NOMO-1 treated with dmso at 0.1 percent for 144 hours (cell line): ENCODE measurements around the gene RIMS1.
"Not testable (repeated sequence)": the region's sequence is repeated elsewhere in the genome, so short reads cannot be mapped to it uniquely, and the experiment has no call there.

ENCODE experiments used
- DNase-seq: peaks from one replicate; lab custom pipeline; 2025; ENCODE audit not compliant: unreplicated experiment; lab: John Stamatoyannopoulos, UW

The RIMS1 gene

DNA sequence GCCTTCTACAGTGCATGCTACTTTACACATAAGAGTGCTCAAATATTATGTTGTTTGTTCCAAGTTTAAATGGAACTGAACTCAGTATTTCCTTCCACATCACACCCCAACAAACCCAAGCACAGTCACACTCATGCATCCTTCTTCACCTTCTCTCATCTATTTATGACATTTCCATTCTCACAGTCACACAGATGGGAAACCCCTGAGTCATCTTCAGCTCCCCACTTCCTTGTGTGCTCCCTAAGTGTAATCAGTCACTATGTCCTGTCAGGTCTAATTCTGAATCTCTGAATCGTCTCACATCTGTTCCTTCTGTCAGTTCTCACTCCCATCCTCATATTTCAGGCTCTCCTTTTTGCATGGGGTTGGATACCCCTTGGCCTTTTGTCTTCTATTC is 96.0 kb downstream of the RIMS1 start:
- no peak for DNase-seq

DNA sequence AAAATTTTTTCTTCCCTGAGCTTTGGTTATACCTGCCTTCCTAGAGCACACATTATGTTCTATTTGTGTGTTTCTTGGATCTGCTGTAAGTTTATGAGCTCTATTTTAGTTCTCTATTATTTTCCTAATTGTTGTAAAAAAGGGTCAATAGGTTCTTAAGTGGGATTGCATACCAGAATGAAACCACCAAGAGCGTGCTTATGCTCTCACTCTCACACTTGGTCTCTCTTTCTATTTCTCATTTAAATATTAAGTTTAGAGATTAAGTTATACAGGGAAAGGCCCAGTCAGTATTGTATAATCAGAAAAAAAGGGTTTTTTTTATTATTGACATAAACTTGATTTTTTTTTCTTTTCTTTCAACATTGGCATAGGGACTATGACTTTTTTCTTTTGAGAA is 96.8 kb downstream of the RIMS1 start:
- no peak for DNase-seq

DNA sequence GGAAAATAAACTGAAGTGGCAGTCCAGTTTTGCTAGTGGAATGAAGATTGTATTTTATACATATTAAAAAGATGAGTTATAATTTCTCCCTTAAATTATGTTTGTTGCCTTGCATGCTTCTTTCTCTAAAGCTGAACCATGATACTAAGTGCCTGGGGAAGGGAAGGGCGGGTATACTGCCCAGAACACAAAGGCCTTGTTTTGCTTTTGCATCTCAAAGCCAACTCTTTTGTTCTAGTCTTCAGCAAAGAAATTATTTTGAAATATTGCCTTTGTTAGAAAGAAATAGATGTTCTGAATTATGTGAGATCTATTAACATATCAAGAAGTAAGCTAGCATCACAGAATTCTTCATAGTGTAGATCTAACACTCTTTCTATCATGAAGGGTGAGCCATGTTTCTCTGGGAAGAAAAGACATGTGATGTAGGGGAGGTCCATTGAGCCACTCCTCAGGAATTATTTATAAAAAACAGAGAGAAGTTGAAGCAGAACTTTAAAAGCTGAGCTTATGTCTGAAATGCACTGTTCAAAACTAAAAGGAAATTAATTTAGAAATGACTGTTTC is 108.4 kb downstream of the RIMS1 start:
- no peak for DNase-seq

DNA sequence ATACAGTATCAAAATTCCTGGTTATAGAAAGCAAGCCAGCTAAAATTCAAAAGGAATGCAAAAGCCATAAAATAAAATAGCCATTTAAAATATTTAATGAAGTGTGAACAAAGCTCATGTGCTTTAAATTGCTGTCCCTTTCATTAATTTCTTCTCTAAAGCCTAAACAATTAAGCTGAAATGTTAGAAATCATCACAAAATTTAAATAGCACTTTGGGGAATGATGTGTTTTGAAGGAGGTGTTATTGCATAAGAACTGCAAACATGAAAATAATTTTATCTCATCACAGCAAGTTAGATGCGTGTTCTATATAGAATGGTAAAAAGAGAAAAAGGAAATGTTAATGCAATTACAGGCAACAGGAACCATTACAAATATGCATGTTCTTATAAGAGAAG is 111.0 kb downstream of the RIMS1 start:
- no peak for DNase-seq

DNA sequence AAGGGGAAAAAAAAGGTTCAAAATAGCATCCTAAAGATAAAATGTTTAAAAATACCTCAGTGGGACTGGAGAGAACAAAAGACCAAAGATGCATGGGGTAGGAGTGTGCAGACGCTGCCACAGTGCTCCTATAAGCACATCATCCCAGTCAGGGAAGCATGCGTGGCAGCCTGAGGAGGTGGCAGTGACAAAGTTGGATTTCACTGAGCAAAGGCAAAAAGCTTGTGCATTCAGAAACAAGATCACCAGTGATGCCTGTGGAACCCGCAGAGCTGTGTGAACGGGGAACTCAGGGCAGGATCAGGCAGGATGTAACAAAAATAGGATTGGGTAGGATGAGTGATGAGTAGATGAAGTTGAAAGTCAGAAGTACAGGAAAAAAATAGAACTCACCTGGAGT is 116.1 kb downstream of the RIMS1 start:
- DNase-seq: no peak

DNA sequence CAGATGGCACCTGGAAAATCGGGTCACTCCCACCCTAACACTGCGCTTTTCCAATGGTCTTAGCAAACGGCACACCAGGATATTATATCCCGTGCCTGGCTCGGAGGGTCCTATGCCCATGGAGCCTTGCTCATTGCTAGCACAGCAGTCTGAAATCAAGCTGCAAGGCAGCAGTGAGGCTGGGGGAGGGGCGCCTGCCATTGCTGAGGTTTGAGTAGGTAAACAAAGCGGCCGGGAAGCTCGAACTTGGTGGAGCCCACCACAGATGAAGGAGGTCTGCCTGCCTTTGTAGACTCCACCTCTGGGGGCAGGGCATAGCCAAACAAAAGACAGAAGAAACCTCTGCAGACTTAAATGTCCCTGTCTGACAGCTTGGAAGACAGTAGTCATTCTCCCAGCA is 120.2 kb downstream of the RIMS1 start:
- not testable (repeated sequence) for DNase-seq

DNA sequence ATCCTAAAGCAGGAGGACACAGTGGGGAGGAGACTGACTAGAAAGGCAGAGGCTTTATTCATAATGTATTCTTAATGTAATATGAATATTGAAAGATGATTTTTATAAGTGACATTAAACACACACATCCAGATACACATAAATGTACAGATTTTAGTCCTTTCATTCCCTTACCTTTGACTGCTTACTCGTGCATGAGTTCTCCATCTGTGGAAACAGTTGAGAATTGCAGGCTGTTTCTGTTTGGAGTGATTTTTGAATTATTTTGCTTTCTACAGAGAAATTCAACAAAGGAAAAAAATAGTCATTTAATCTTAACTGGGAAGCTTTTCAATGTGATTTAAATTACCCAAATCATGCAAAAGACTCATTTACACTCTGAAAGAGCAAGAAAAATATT is 136.5 kb downstream of the RIMS1 start:
- no peak for DNase-seq

DNA sequence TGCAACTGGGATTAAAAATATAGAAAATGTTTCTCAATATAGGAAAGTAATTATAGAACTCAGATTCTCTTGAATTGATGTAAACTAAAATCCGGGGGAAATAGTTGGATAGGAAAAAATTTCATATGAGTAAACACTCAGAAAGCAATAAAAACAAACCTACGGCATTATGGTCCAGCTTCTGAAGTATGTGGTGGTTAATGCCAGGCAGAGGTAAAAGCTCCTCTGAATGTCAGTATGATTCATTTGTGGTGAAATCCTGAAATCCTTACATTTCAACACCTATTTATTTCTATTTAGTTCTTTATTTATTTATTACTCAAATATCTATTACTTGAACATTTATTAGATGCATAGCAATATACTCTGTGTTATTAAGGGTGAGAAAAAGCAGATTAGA is 145.1 kb downstream of the RIMS1 start:
- DNase-seq: no peak

DNA sequence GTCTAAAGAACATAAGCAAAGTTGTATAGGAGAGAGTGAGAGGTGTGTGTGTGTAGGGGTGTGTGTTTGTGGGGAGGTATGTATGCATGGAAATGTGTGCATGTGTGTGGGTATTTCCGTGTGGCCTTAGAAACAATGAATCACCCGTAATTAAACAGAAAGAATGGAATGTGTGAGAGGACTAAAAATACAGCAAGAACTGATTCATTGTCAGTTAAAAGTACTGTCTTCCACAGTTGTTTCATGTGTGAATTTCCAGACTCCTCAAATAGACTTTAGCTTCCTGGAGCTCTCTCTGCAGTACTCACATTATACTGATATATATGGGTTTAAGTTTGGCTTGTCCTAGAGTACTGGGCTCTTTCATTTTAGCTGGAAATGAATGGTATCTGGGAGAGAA is 145.7 kb downstream of the RIMS1 start:
- DNase-seq: no peak

DNA sequence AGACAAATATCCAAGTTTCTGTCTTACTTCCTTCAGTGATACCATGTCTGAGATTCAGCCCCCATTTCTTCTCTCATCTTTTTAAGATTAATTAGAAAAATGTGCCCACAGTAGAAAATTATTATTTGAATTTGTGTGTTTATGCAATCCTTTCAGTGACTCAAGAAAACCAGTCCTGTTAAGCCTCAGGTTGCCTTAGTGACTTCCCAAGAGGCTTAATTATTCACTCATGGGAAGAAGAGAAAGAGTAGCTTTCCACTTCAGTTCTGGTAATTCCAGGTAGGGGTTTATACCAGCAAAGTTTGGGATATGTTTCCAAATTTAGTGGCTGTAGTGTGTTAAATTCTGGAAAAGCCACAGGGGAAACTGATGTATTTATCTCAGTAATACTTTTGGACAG is 149.1 kb downstream of the RIMS1 start:
- DNase-seq: no peak

DNA sequence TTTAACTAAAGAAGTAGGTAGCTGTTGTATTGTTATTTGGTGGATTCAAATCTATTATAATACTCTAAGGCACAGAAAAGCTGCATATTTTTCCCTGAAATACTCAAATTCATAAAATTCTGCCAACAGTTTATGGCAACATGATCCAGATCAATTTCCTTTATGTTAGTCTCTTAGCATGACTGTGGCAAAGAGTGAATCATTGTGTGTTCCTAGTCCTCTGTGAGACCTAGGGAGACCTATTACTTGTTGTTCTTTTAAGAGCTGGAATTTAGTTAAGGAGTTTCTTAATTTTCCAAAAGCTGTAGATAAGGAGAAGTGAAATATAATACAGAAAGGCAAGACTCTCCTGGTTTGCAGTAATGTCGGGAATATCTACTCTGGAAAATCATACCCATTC is 149.6 kb downstream of the RIMS1 start:
- no peak for DNase-seq

DNA sequence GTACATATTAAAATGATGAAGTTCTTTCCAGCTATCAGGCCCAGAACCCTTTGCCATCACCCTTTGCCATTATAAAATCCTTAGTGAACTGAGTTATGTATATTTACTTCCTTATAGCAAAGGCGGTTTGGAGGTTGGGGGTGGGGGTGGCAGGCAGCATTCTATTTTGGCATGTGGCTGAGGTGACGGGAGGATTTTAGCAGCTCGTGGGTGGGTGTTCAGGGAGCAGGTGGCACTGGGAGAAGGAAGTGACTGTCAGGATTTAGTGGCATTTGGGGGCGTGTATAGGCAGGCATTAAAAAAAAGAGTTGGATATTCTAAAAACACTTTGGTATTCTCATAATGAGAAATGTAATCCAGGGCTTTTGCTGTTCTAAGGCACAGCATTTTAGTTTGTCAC is 150.7 kb downstream of the RIMS1 start:
- no peak for DNase-seq

DNA sequence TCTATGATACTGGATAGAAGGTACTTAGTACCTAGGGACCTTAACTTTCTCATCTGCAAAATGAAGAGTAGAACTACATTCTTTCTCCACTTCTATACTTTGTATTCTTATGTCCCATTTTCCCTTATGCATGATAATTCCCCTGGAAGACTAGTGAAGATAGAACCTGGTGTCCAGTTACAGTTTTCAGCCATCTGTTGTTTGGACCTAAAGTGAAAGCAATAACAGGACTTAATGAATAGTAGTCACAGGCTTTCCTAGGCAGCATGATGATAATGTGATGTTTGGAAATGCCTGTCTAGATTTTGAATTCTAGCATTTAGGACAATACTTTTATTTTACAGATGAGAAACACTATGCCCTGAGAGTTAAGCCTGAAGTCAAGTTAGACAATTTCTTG is 153.8 kb downstream of the RIMS1 start:
- DNase-seq: no peak

DNA sequence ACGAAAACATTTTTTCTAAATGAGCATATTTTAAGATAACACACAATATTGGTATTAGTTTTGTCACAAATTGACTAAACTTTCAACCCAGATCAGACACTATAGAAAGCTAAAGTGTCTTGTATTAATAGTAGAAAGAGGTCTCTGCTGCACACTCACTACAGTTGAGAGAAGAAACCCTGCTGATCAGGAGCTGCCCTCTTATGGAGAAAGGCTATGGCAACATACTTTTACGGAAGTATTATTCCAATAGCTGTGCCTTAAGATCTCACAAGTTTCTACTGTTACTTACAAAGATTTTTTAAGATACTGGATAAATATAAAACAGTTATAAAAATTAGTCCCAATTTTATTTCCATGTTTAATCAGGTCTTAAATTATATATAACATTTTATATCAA is 155.7 kb downstream of the RIMS1 start:
- DNase-seq: no peak

DNA sequence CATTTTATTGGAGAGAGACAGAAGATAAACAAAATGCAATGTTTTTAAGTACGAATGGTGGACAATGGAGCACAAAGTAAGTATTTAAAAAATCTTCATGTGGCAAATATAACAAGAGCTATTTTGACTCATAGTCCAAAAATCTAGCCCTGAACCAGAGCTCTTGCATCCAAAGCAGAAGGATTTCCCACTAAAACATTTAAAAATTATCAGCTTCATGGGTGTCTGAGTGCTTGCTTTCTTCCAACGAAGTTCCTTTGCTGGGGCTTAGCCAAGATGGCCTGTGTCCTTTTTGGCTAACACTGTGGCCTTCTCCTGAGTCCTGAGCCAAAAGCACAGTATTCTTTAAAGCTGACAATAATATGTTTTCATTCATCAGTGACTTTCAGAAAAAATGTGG is 161.7 kb downstream of the RIMS1 start:
- no peak for DNase-seq

DNA sequence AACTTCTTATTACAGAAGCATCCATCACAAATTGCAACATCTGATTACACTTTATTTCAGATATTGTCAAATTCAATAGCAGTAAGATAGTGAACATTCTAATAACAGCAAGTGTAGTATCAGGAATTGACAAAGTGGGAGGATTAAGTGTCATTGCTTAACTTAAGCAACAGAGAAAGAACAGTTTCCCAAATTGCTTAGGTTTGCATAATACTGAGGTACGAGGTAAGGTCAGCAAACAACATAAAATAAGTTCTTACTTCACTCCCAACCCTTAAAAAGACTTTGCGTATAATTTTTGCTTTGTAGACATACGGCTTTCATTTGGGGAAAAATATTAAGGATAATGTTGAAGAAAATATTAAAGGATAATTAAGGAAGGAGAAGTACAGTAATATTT is 163.0 kb downstream of the RIMS1 start:
- no peak for DNase-seq

DNA sequence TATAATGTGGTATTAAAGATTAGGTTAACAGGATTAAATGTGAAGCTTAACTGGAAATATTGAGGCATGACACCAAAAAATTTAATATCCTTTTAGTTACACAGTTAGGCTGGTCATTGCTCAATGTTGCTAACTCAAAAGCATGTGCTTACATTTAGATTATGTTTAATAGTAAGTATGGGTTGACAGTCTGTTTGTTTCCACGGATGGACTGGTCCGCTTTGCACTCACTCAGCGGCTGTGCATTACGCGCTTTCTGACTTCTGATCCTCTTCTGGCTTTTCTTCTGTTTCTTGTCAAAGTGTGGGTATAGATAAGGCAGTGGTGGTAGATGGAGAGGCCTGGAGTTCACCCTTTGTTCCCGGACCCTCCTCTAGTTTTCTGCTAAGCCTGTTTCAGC is 174.9 kb downstream of the RIMS1 start:
- no peak for DNase-seq

DNA sequence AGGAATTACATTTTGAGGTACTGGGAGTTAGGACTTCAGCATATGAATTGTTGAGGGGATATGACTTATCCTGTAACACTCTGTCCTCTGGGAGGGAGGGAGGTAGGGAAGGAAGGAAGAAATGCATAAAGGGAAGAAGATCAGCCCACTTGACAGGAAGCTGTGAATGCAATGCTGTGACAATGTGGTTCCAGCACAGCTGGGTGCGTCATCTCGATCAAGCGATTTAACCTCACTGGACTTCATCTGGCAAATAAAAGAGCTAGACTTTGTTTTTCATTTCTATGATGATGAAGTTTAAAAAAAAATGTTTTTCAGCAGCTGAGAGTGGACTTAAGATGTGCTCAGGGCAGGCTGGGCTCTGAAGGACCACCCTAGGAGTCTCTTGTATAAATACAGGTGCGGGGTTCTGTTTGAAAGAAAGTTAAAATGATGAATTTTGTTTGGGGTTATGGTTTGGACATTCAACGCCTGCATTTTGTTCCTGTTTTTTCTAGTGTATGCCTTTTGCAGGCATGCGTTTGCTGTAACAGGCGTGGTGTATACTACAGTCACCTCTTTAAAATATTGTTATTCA is 178.1 kb downstream of the RIMS1 start:
- no peak for DNase-seq

DNA sequence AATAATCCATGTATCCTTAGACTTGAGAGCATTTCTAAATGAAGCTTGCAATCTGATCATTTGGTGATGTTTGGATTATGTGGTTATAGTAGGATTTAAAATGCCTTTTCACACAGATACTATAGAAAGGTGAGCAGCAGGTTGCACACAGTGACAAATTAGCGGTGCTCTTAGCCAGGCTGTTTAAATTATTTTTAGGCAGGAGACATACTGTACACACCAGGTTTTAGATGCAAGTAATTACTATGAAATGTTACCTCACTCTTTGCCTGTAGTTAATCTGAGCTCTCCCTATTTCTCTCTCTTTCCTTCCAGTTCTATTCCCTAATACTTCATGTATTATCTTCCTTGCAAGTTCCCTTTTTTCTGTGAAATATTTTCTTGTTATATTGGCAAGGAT is 191.7 kb downstream of the RIMS1 start:
- DNase-seq: no peak

DNA sequence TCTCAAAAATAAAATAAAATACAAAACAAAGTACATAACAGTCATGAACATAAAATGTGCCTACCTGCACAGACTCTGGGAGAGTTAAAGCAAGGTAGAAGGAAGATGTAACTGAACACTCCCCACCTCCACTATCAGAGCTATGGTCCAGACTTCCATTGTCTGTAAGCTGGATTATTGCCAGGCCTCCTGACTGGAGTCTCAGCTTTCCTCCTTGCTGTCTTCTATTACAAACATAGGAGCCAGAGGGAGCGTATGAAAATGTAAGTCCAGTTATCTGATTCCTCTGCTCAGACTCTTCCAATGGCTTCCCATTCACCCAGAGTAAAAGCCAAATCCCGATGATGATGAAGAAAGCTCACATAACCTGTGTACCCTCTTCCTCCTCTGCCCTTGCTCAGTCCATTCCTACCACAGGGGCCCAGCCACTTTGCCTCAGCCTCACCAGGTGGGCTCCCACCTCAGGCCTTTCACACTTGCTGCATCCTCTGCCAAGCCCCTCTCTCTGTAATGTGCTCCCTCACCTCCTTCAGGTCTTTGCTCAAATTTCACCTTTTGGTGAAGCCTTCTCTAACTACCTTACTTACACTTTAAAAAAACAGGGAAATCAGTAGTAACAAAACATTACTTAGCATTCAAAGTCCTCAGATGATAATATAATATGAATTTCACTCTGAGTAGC is 194.1 kb downstream of the RIMS1 start:
- no peak for DNase-seq

DNA sequence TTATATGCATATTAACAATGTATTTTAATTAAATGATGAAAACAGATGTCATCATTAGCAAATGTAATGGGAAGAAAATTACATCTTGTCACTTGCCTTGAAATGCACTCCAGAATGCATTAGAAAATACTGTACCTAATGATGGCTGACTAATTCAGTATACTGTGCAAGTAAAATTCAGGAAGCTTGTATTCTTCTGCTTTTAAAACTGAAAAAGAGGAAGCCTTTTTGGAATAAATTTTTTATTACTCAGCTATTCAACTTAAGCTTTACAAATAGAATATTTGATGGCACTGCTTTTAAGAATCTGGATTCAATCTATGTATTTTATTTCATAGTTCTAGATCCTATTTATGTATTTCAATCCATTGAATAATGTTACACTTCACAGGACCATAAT is 195.5 kb downstream of the RIMS1 start:
- no peak for DNase-seq

DNA sequence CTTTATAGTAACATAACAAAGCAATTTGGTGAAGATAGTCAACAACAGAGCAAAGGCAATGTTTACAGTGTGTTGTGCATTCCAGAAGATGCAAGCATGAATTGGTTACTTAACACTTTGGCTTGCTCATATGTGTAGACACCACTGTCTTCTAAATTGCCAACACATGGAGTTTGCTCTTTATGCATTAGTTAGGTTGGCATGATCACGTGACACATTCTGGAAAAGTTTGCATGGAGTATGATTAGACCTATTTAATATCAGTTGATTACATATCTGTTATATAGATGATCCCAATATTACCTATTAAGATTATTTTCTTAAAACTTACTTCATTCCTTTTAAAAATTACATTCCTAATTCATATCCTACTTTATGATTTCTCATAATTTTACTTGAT is 197.6 kb downstream of the RIMS1 start:
- DNase-seq: no peak

DNA sequence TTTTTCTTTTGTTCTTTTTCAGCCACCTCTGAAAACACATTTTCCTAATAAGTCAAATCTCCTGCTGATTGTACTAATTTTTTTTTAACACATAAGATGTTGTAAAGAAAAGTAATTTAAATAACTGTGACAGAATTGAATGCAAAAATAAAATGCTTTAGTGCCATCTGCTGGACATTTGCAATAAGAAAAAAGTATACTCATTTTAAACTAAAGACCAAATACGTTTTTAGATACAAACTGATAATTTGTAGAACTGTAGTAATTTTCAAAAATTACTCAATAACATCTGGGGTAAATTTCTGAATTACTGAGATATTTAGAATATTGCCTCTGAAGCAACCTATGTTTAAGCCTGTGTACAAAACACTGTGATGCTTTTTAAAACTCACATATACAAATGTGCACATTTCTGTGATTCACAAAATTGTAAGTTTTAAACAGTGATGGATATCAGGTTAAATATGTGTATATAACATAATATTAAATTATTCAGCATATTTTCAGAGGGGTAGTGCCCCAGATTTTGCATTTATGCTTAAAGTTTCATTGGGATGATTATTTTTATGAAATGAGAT is 198.7 kb downstream of the RIMS1 start:
- no peak for DNase-seq
